ENCODE results near the gene PLEKHG3.

The PLEKHG3 gene

DNA sequence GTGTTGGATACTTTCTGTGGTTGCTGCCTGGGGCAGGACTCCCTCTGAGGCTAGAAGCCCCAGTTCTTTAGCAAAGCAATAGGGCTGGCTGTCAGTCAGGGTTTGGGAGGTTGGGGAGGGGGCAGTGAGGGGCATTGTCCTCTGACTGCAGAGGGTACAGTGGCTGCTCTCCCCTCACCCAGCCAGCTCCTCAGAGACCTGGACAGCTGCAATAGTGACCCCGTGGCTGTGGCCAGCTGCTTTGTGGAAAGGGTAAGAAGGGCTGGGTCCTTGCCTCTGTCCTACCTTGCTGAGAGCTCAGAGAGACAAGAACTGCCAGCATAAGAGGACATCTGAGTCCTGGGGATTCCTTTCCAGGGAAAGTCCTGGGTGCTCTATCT lies 25.8 kb downstream of the PLEKHG3 start:
- in situ Hi-C loops (cut with MboI; ENCODE audit: low sequenced_read_pairs) = no loop called here
- Histone ChIP-seq H3K27me3 (ENCODE audit: low read depth) (no peaks in the 10 kb centered on the region), H3K4me3 (no peak overlapping the region), H3K9me3 (no peaks in the 10 kb centered on the region), H3K36me3 (replicated peaks) (peaks cover 51% of the 10 kb centered on the region), H3K4me1 (peaks cover 5% of the 10 kb centered on the region)
- DNase-seq (ENCODE audit: low spot score in 2 of 2) = no peak

DNA sequence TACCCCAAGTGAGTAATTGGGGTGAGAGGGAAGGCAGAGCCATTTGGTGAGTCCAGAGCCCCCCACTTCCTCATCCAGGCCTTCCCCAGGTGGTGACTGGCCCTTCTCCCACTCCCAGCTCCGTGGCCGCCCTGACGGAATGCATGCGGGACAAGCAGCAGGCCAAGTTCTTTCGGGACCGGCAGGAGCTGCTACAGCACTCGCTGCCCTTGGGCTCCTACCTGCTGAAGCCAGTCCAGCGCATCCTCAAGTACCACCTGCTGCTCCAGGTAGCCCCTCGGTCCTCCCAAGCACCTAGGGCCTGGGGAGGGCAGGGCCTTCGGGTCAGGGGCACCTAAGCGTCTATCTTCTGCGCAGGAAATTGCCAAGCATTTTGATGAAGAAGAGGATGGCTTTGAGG lies 26.5 kb downstream of the PLEKHG3 start:
- Histone ChIP-seq H3K27me3 (ENCODE audit: low read depth) (no peaks in the 10 kb centered on the region), H3K9me3 (no peaks in the 10 kb centered on the region), H3K36me3 (replicated peaks) (peaks cover 51% of the 10 kb centered on the region), H3K4me1 (no peaks in the 10 kb centered on the region; the same call in 1 of the 2 replicates), H3K4me3 (no peak overlapping the region)
- no peak for DNase-seq (ENCODE audit: low spot score in 2 of 2)
- in situ Hi-C loops (cut with MboI; ENCODE audit: low sequenced_read_pairs) = no loop called here

DNA sequence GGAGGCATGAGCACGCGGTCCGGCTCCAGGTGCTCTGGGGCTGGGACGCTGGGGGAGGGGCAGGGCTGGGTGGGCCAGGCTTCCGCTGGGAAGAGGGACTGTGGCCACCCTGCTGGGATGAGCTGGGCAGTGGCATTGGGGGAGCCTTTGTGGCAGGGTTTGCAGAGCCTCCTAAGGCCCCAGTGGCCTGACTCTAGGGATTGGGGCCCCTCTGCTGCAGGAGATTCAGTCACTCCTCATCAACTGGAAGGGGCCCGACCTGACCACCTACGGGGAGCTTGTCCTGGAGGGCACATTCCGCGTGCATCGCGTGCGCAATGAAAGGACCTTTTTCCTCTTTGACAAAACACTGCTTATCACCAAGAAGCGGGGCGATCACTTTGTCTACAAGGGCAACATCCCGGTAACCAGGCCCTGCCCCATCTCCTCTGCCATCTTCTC lies 26.9 kb downstream of the PLEKHG3 start:
- no peak for DNase-seq (ENCODE audit: low spot score in 2 of 2)
- in situ Hi-C loops (cut with MboI; ENCODE audit: low sequenced_read_pairs) = no loop called here
- Histone ChIP-seq H3K27me3 (ENCODE audit: low read depth) (no peaks in the 10 kb centered on the region), H3K9me3 (no peaks in the 10 kb centered on the region), H3K4me3 (no peak overlapping the region), H3K4me1 (no peaks in the 10 kb centered on the region), H3K36me3 (replicated peaks) (peaks cover 54% of the 10 kb centered on the region)

DNA sequence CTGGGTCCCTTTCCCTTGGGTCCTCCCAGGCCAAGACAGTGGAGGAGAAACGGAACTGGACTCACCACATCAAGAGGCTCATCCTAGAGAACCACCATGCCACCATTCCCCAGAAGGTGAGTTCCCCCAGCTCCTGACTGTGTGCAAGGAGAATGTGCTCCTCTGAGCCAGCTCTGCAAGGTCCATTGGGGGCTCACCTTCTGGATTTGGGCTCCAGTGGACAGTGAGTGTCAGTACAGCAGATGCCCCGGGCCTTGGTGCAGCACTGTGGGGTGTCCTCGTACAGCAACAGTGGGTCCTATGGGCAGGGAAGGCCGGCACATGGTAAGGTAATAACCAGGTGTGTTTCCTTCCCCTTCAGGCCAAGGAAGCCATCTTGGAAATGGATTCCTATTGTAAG lies 27.8 kb downstream of the PLEKHG3 start:
- H3K9me3 ChIP-seq = no peaks in the 10 kb centered on the region
- peaks cover 57% of the 10 kb centered on the region for H3K36me3 ChIP-seq (replicated peaks)
- in situ Hi-C loops (cut with MboI; ENCODE audit: low sequenced_read_pairs) = no loop called here
- DNase-seq (ENCODE audit: low spot score in 2 of 2) = no peak
- H3K4me1 ChIP-seq = no peaks in the 10 kb centered on the region
- no peak overlapping the region for H3K4me3 ChIP-seq
- H3K27me3 ChIP-seq (ENCODE audit: low read depth) = no peaks in the 10 kb centered on the region

DNA sequence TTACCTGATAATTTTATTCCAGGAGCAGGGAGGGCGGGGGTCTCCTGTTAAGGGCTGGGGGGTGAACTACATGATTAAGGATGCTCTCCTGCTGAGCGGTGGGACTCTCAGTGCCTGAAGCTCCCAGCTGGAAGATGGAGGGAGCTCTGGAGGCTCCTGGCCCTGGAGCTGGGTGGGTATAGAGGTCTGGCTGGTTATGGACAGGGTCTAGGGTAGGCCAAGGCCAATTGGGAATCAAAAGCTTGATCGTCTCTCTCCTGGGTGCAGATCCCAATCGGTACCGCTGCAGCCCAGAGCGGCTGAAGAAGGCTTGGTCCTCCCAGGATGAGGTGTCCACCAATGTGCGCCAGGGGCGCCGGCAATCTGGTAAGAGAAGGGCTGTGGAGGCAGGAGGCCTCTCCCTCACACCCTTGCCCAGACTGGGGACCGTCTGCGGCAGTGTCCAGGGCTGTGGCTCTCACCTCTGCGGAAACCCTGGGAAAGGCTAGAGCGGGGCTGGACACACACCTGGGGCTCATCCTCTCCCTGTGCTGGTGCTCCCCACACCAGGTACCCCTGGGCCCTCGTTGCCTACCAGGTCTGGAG lies 28.4 kb downstream of the PLEKHG3 start:
- no peak for DNase-seq (ENCODE audit: low spot score in 2 of 2)
- in situ Hi-C loops (cut with MboI; ENCODE audit: low sequenced_read_pairs) = no loop called here
- H3K9me3 ChIP-seq = no peaks in the 10 kb centered on the region
- no peak overlapping the region for H3K4me3 ChIP-seq
- H3K27me3 ChIP-seq (ENCODE audit: low read depth) = no peaks in the 10 kb centered on the region
- H3K36me3 ChIP-seq (replicated peaks) = peaks cover 59% of the 10 kb centered on the region
- no peaks in the 10 kb centered on the region for H3K4me1 ChIP-seq

DNA sequence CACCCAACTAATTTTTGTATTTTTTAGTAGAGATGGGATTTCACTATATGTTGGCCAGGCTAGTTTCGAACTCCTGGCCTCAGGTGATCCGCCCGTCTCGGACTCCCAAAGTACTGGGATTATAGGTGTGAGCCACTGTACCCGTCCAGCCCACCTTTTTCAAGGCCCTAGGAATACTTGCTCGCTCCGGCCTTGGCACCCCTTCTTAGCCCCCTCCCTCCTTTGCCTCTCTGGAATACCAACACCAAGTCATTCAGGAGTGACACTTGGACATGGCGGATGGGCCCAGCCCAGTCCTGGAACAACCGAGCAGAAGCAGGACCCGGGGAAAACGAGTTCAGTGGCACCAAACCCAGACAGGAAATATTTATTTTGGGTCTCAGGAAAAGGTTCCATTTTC lies 29.1 kb downstream of the PLEKHG3 start:
- no peak for DNase-seq (ENCODE audit: low spot score in 2 of 2)
- H3K9me3 ChIP-seq = no peaks in the 10 kb centered on the region
- in situ Hi-C loops (cut with MboI; ENCODE audit: low sequenced_read_pairs) = no loop called here
- H3K36me3 ChIP-seq (replicated peaks) = peaks cover 52% of the 10 kb centered on the region
- no peaks in the 10 kb centered on the region for H3K4me1 ChIP-seq
- no peaks in the 10 kb centered on the region for H3K27me3 ChIP-seq (ENCODE audit: low read depth)
- H3K4me3 ChIP-seq = no peak overlapping the region

DNA sequence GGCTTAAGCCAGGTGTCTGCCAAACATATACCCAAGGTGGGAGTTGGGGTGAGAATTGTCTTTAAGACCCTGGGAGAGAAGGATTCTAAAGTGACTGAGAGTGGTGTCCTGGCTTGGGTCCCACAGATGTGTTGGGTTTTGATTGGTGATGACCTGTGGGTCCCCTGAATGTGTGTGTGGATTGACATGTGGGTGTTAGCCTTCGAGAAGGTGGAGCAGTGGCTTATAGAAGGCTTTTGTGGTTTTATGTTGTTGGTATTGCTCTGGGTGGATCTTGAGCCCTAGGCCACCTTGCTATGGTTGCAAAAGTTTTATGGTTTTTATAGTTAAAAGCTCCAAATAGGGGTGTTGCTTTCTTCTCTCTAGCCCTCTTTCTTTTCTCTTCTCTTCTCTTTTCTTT lies 29.7 kb downstream of the PLEKHG3 start:
- in situ Hi-C loops (cut with MboI; ENCODE audit: low sequenced_read_pairs) = no loop called here
- Histone ChIP-seq H3K27me3 (ENCODE audit: low read depth) (no peaks in the 10 kb centered on the region), H3K9me3 (no peaks in the 10 kb centered on the region), H3K4me3 (no peak overlapping the region), H3K36me3 (replicated peaks) (peaks cover 47% of the 10 kb centered on the region), H3K4me1 (no peaks in the 10 kb centered on the region)
- DNase-seq (ENCODE audit: low spot score in 2 of 2) = no peak

DNA sequence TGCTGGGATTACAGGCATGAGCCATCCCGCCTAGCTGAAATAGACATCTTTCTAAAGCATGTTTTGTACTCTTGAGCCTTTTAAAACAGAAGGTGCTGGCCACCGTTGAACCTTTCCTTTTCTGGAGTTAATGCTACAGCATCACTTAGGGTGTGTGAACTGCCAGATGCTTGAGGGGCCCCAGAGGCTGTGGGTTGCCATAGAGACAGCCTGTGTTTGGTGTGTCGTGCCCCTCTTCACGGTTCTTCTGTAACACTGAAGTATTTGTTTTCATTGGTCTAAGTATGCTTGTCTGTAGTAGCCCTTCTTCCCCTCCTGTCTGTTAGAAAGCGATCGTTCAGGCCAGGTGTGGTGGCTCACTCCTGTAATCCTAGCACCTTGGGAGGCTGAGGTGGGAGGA lies 30.8 kb downstream of the PLEKHG3 start:
- Histone ChIP-seq H3K4me3 (no peak overlapping the region), H3K9me3 (no peaks in the 10 kb centered on the region), H3K4me1 (no peaks in the 10 kb centered on the region), H3K36me3 (replicated peaks) (peaks cover 45% of the 10 kb centered on the region), H3K27me3 (ENCODE audit: low read depth) (no peaks in the 10 kb centered on the region)
- in situ Hi-C loops (cut with MboI; ENCODE audit: low sequenced_read_pairs) = no loop called here
- DNase-seq (ENCODE audit: low spot score in 2 of 2) = no peak

DNA sequence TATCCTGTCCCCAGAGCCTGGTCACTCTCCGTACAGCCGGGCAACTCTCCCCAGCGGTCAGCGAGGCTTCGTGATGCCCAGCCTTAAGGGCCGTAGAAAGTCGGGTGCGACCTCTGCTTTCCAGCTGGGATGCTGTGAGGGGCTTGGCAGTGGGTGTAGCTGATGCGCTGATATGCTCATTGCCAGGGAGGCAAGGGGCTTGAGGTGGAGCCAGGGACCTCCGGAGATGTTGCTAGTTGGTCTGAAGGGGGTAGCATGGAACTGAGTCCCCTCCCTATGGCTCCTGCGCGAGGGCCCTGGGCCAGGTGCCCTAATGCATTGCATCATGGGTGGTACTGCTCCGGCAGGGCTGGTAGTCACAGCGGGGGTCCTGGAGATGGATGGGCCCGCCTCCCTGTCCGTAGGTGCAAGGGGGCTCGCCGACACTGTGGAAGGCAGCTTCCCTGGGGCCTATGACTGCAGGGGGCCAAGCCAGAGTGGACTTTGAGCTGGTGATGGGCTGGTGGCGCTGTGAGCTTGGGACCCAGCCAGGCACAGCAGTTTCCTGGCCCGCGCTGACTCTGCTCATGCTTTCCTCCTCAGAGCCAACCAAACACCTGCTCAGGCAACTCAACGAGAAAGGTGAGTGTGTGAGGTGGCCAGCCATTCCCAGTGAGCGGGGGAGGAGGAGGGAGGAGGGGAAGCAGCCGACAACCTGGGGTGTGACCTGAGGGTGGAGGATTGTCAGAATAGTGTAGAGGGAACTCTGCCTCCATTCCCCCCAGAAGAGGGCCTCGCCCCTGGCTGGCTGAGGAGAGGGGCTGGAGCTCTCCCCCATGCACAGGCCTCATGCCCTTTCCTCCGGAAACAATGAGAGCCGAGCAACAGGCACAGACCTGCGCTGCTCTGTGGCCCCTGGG lies 32.3 kb downstream of the PLEKHG3 start:
- no peak for DNase-seq (ENCODE audit: low spot score in 2 of 2)
- Histone ChIP-seq H3K27me3 (ENCODE audit: low read depth) (no peaks in the 10 kb centered on the region), H3K4me3 (no peak overlapping the region), H3K9me3 (no peaks in the 10 kb centered on the region), H3K36me3 (replicated peaks) (peaks cover 51% of the 10 kb centered on the region), H3K4me1 (no peaks in the 10 kb centered on the region)
- in situ Hi-C loops (cut with MboI; ENCODE audit: low sequenced_read_pairs) = no loop called here

DNA sequence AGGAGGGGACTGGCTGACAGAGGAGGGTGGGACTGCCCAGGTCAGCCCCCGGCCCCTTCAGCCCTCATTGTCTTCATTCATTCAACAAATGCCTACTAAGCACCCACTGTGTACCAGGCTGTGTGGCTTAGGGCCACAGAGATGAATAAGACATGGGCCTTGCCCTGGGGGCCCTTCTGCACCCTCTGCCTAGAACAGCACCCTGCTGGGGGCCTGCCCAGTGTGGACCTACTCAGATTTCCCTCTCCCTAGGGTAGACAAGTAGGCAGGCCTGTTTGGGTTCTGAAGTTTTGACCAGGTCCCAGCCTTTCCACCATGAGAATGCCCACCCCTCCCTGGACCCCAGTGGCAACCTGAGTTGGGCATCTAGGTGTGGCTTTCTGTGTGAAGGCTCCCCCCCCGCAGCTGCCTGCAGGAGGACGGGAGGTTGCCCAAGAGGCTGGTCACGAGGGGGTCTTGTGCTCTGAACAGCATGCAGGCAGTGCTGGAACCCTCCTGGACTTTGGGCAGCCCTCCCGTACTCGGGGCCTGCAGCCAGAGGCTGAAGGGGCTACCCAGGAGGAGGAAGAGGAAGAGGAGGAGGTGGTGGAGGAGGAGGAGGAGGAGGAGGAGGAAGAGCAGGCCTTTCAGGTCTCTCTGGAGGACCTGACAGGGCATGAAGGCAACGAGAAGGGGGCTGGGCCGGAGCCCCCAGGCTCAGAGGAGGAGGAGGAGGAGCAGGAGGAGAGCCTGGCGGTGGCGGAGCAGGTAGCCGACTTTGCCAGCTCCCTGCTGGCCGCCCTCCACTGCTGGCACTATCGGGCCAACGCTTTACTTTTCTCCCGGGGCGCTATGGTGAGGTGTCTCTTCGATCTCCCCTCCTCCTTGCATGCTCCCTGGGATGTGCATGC lies 33.4 kb downstream of the PLEKHG3 start:
- in situ Hi-C loops (cut with MboI; ENCODE audit: low sequenced_read_pairs) = no loop called here
- no peaks in the 10 kb centered on the region for H3K4me1 ChIP-seq
- H3K27me3 ChIP-seq (ENCODE audit: low read depth) = no peaks in the 10 kb centered on the region
- H3K4me3 ChIP-seq = no peak overlapping the region
- peaks cover 54% of the 10 kb centered on the region for H3K36me3 ChIP-seq (replicated peaks)
- DNase-seq (ENCODE audit: low spot score in 2 of 2) = no peak
- H3K9me3 ChIP-seq = no peaks in the 10 kb centered on the region

DNA sequence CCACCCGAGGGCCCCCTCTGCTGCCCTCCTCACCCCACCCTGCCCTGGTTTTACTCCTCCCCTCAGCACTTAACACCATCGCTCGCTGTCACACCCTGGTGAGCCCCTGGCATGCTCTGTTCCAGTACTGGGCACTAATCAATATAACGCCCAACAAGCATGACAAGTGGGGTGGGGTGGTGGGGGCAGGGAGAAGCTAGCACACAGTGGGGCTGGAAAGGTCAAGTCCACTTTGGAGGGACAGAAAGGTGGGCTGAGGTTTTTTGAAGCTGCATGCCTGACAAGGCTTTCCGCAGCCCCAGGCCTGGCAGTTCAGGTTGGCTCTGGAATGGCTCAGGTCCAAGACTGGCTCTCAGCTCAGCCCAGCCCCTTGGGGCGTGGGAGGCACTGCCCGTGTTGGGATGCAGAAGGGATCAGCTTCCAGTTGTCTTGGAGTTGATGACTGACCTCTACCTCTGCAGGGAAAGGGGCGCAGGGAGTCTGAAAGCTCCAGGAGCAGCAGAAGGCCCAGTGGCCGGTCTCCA lies 34.1 kb downstream of the PLEKHG3 start:
- Histone ChIP-seq H3K4me1 (no peaks in the 10 kb centered on the region), H3K36me3 (replicated peaks) (peaks cover 55% of the 10 kb centered on the region), H3K9me3 (no peaks in the 10 kb centered on the region), H3K27me3 (ENCODE audit: low read depth) (no peaks in the 10 kb centered on the region), H3K4me3 (no peak overlapping the region)
- no peak for DNase-seq (ENCODE audit: low spot score in 2 of 2)
- in situ Hi-C loops (cut with MboI; ENCODE audit: low sequenced_read_pairs) = no loop called here

DNA sequence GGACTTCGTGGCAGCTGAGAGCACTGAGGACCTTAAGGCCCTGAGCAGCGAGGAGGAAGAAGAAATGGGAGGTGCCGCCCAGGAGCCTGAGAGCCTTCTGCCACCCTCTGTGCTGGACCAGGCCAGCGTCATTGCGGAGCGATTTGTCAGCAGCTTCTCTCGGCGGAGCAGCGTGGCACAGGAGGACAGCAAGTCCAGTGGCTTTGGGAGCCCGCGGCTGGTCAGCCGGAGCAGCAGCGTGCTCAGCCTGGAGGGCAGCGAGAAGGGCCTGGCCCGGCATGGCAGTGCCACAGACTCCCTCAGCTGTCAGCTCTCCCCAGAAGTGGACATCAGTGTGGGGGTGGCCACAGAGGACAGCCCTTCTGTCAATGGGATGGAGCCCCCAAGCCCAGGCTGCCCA lies 37.0 kb downstream of the PLEKHG3 start:
- Histone ChIP-seq H3K4me3 (no peak overlapping the region), H3K27me3 (ENCODE audit: low read depth) (no peaks in the 10 kb centered on the region), H3K4me1 (no peaks in the 10 kb centered on the region), H3K36me3 (replicated peaks) (peaks cover 59% of the 10 kb centered on the region), H3K9me3 (no peaks in the 10 kb centered on the region)
- DNase-seq (ENCODE audit: low spot score in 2 of 2) = no peak
- in situ Hi-C loops (cut with MboI; ENCODE audit: low sequenced_read_pairs) = no loop called here

DNA sequence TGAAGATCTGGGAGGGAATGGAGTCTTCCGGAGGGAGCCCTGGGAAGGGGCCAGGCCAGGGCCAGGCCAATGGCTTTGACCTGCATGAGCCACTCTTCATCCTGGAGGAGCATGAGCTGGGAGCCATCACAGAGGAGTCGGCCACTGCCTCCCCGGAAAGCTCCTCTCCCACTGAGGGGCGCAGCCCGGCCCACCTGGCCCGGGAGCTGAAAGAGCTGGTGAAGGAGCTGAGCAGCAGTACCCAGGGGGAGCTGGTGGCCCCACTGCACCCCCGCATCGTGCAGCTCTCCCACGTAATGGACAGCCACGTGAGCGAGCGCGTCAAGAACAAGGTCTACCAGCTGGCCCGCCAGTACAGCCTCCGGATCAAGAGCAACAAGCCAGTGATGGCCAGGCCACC lies 37.7 kb downstream of the PLEKHG3 start:
- DNase-seq (ENCODE audit: low spot score in 2 of 2) = no peak
- in situ Hi-C loops (cut with MboI; ENCODE audit: low sequenced_read_pairs) = no loop called here
- Histone ChIP-seq H3K27me3 (ENCODE audit: low read depth) (no peaks in the 10 kb centered on the region), H3K4me3 (no peak overlapping the region), H3K36me3 (replicated peaks) (peaks cover 56% of the 10 kb centered on the region), H3K9me3 (no peaks in the 10 kb centered on the region), H3K4me1 (no peaks in the 10 kb centered on the region)
